Neural cell (in vitro differentiated cells): ENCODE measurements around the gene CIB4. TPM values are rescaled to one million over a fixed set of nuclear protein-coding genes. Genes with fewer than 3 reads are reported as not detected.

Experiments
- H2AFZ ChIP-seq: fragments of 200-600, 300-800 bp; sonication (generic), shearing (Covaris generic); 2 replicates; pipeline ENCODE4 v1.6.0; 2014; ENCODE audit warnings: low read depth, mild to moderate bottlenecking, antibody characterized with exemption, low read length, moderate library complexity
- H3F3A ChIP-seq: fragments of 200-600 bp; shearing (Covaris generic); 2 replicates; pipeline ENCODE4 v1.6.1; 2016; ENCODE audit warnings: mild to moderate bottlenecking, moderate library complexity, mixed read lengths, antibody characterized with exemption, low read length; ENCODE audit not compliant: insufficient read depth, poor library complexity, severe bottlenecking
- H3K27ac ChIP-seq: fragments of 200-600, 300-800 bp; sonication (generic), shearing (Covaris generic); 2 replicates; pipeline ENCODE4 v1.5.1; 2014; ENCODE audit warnings: mild to moderate bottlenecking, low read length, moderate library complexity
- H3K27me3 ChIP-seq: fragments of 300-800, 200-600 bp; sonication (generic), shearing (Covaris generic); 2 replicates; pipeline ENCODE4 v1.6.0; 2014; ENCODE audit warnings: mild to moderate bottlenecking, low read depth, low read length, moderate library complexity; ENCODE audit not compliant: insufficient read depth
- H3K36me3 ChIP-seq: fragments of 300-800, 200-600 bp; sonication (generic), shearing (Covaris generic); 2 replicates; pipeline ENCODE4 v1.5.1; 2014; ENCODE audit warnings: mild to moderate bottlenecking, antibody characterized with exemption, low read length, moderate library complexity; ENCODE audit not compliant: insufficient read depth
- H3K4me2 ChIP-seq: fragments of 300-800, 200-600 bp; sonication (generic), shearing (Covaris generic); 2 replicates; pipeline ENCODE4 v1.6.0; 2014; ENCODE audit warnings: mild to moderate bottlenecking, low read length
- H3K4me3 ChIP-seq: fragments of 300-800, 200-600 bp; sonication (generic), shearing (Covaris generic); 2 replicates; pipeline ENCODE4 v1.5.1; 2014; ENCODE audit warnings: mild to moderate bottlenecking, low read length, moderate library complexity
- H3K79me2 ChIP-seq: fragments of 200-600 bp; shearing (Covaris generic); replicated peaks from 2 replicates; pipeline ENCODE4 v1.6.0; 2014; ENCODE audit warnings: mild to moderate bottlenecking, low read length, moderate library complexity; ENCODE audit not compliant: insufficient read depth
- H3K9ac ChIP-seq: fragments of 300-800, 200-600 bp; sonication (generic), shearing (Covaris generic); 2 replicates; pipeline ENCODE4 v1.6.1; 2016; ENCODE audit warnings: mild to moderate bottlenecking, low read length, mixed read lengths
- H3K9me2 ChIP-seq: fragments of 200-600 bp; shearing (Covaris generic); 2 replicates; pipeline ENCODE4 v1.6.1; 2016; ENCODE audit warnings: mild to moderate bottlenecking, low read length, mixed read lengths; ENCODE audit not compliant: insufficient read depth
- H3K9me3 ChIP-seq: fragments of 200-600, 300-800 bp; sonication (generic), shearing (Covaris generic); 2 replicates; pipeline ENCODE4 v1.6.1; 2016; ENCODE audit warnings: mild to moderate bottlenecking, mixed run types, low read length, moderate library complexity, mixed read lengths
- H4K20me1 ChIP-seq: fragments of 200-600 bp; shearing (Covaris generic); 2 replicates; pipeline ENCODE4 v1.6.1; 2016; ENCODE audit warnings: mild to moderate bottlenecking, mixed run types; ENCODE audit not compliant: insufficient read depth
- CTCF ChIP-seq: fragments of 450-650 bp; IDR thresholded peaks from 2 replicates; pipeline ENCODE4 v1.5.1; 2014; ENCODE audit warnings: antibody characterized with exemption, mild to moderate bottlenecking, moderate library complexity; ENCODE audit not compliant: poor library complexity, severe bottlenecking
- EP300 ChIP-seq: fragments of 450-650 bp; conservative IDR thresholded peaks from 2 replicates; pipeline ENCODE4 v1.6.1; 2014; ENCODE audit warnings: antibody characterized with exemption, mild to moderate bottlenecking, moderate library complexity; ENCODE audit not compliant: poor library complexity, severe bottlenecking
- EZH2 ChIP-seq: fragments of 200-600, 300-800 bp; shearing (Covaris generic), sonication (generic); IDR thresholded peaks from 2 replicates; pipeline ENCODE4 v1.6.1; 2014; ENCODE audit warnings: antibody characterized with exemption, low read length, borderline replicate concordance, mild to moderate bottlenecking; ENCODE audit not compliant: insufficient read depth, poor library complexity, severe bottlenecking
- MXI1 ChIP-seq: fragments of 450-650 bp; conservative IDR thresholded peaks from 2 replicates; pipeline ENCODE4 v1.6.1; 2014; ENCODE audit warnings: antibody characterized with exemption, mild to moderate bottlenecking; ENCODE audit not compliant: poor library complexity, severe bottlenecking
- POLR2AphosphoS5 ChIP-seq: IDR thresholded peaks from 2 replicates; pipeline ENCODE4 v1.6.1; 2012
- RAD21 ChIP-seq: fragments of 450-650 bp; conservative IDR thresholded peaks from 2 replicates; pipeline ENCODE4 v1.6.1; 2014; ENCODE audit warnings: antibody characterized with exemption, mild to moderate bottlenecking, moderate library complexity
- SMC3 ChIP-seq: fragments of 450-650 bp; conservative IDR thresholded peaks from 2 replicates; pipeline ENCODE4 v1.6.1; 2014; ENCODE audit warnings: antibody characterized with exemption, mild to moderate bottlenecking, moderate library complexity; ENCODE audit not compliant: poor library complexity
- TAF1 ChIP-seq: IDR thresholded peaks from 2 replicates; pipeline ENCODE4 v1.6.1; 2012; ENCODE audit warnings: low read depth
- polyA plus RNA-seq: library from polyadenylated mRNA; depleted of rRNA; stranded (reverse); fragments of >200 nt; gene quantifications from 2 replicates; pipeline ENCODE4 v1.2.3, GENCODE V29; 2014
- TF ChIP-seq, protein P1 (sequence below): IDR thresholded peaks from 2 replicates; pipeline ENCODE4 v1.6.1; 2012; ENCODE audit warnings: borderline replicate concordance

Gene CIB4
- polyA plus RNA-seq, 1 donor from 2014 or later = not detected

DNA sequence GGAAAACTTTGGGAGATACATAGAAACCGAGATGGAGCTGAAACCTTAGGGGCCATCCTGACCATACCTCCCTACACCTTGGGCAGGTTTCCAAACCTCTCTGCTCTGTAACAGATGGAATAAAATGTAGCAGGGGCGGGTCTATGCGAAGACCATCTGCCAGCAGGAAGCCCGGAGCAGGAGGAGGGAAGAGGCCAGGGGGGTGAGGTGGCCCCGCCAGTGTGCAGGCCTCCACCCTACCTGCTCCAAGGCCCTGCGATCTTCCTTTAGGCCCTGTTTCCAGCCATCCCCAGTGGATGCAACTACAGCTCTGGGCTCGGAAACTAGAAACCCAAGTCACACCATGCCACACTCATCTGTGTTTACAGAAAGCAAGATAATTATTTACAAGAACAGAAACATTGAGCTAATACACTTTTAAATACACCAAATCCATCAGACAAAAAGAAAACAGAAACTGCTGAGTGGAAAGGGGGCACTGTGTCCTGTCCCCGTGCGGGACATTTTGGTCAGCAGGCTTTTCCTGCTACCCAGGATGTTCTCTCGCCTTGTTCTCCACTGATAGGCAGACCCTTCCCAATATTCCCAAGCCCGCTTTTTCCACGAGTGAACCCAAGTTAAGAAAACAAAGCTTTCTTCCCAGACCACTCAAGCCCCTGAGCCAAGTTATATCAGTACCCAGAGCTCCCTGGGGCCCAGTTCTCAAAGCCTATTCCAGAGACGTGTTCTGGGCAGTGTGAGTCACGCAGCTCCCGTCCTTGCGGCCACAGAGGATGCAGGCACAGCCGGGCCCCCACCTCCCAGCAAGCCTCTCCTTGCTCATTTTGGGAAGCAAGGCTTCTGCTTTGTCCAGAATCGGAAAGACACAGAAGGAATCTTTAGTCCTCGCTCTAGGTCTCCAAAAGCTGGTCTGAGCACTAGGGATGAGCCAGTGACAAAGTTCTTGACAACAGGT lies 17.3 kb downstream of the CIB4 start:
- no peaks in the 10 kb centered on the region for H3K9me3 ChIP-seq
- no peaks in the 10 kb centered on the region for H3K27me3 ChIP-seq
- H3K79me2 ChIP-seq = no peaks in the 10 kb centered on the region
- TF ChIP-seq TAF1 (no peak), RAD21 (no peak), CTCF (no peak), POLR2AphosphoS5 (no peak), SMC3 (no peak), MXI1 (no peak), EP300 (no peak), EZH2 (no peak)
- TF ChIP-seq, protein P1, sequence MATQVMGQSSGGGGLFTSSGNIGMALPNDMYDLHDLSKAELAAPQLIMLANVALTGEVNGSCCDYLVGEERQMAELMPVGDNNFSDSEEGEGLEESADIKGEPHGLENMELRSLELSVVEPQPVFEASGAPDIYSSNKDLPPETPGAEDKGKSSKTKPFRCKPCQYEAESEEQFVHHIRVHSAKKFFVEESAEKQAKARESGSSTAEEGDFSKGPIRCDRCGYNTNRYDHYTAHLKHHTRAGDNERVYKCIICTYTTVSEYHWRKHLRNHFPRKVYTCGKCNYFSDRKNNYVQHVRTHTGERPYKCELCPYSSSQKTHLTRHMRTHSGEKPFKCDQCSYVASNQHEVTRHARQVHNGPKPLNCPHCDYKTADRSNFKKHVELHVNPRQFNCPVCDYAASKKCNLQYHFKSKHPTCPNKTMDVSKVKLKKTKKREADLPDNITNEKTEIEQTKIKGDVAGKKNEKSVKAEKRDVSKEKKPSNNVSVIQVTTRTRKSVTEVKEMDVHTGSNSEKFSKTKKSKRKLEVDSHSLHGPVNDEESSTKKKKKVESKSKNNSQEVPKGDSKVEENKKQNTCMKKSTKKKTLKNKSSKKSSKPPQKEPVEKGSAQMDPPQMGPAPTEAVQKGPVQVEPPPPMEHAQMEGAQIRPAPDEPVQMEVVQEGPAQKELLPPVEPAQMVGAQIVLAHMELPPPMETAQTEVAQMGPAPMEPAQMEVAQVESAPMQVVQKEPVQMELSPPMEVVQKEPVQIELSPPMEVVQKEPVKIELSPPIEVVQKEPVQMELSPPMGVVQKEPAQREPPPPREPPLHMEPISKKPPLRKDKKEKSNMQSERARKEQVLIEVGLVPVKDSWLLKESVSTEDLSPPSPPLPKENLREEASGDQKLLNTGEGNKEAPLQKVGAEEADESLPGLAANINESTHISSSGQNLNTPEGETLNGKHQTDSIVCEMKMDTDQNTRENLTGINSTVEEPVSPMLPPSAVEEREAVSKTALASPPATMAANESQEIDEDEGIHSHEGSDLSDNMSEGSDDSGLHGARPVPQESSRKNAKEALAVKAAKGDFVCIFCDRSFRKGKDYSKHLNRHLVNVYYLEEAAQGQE = no peak
- no peaks in the 10 kb centered on the region for H3K9me2 ChIP-seq
- no peaks in the 10 kb centered on the region for H3K36me3 ChIP-seq
- no peak overlapping the region for H3K4me3 ChIP-seq
- no peak overlapping the region for H3K27ac ChIP-seq
- H2AFZ ChIP-seq = no peak overlapping the region
- no peaks in the 10 kb centered on the region for H4K20me1 ChIP-seq
- no peak overlapping the region for H3K9ac ChIP-seq
- no peak overlapping the region for H3K4me2 ChIP-seq
- no peaks in the 10 kb centered on the region for H3F3A ChIP-seq

DNA sequence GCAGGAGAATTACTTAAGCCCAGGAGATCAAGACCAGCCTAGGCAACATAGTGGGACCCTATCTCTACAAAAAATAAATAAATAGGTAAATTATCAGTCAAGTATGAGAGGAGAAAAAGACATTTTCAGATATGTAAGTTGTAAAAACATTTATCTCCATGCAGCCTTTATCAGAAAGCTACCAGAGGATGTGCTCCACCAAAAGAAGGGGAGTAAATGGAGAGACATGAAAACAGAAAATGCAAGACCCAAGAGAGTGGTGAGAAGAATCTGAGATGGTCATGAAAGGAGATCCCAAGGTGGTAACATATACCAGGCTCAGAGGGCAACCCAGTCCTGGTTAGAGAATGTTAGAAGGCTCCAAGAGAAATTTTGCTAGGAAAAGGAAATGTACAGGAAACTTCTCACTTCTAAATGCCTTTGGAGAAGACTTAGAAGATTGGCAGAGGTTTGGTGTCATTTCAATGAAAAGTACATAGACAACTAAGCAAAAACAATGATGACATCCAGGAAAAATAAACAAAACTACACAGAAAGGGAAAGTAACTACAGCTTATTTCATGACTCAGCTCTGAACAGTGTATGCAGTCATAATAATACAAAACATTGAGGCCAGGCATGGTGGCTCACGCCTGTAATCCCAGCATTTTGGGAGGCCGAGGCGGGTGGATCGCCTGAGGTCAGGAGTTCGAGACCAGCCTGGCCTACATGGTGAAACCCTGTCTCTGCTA lies 19.5 kb downstream of the CIB4 start:
- H3K27ac ChIP-seq = no peak overlapping the region
- TF ChIP-seq EZH2 = no peak
- no peak for TF ChIP-seq MXI1
- TF ChIP-seq, protein P1 = no peak
- TF ChIP-seq RAD21 = no peak
- no peak for TF ChIP-seq SMC3
- no peak for TF ChIP-seq CTCF
- TF ChIP-seq EP300 = no peak
- no peak for TF ChIP-seq POLR2AphosphoS5
- no peak overlapping the region for H2AFZ ChIP-seq
- no peak overlapping the region for H3K4me2 ChIP-seq
- no peak overlapping the region for H3K4me3 ChIP-seq
- no peaks in the 10 kb centered on the region for H3K36me3 ChIP-seq
- no peaks in the 10 kb centered on the region for H3F3A ChIP-seq
- H3K79me2 ChIP-seq = no peaks in the 10 kb centered on the region
- H3K9me3 ChIP-seq = no peaks in the 10 kb centered on the region
- H3K9ac ChIP-seq = no peak overlapping the region
- no peaks in the 10 kb centered on the region for H3K27me3 ChIP-seq
- H3K9me2 ChIP-seq = no peaks in the 10 kb centered on the region
- H4K20me1 ChIP-seq = no peaks in the 10 kb centered on the region
